SK-N-SH treated with all-trans-retinoic acid at 6 μM for 48 hours (cell line): Measurements from ENCODE around the gene DHX9.

Experiments
- ATAC-seq: fragments of 200-7000 bp; cut with Tn5 transposase; 3 replicates; pipeline ENCODE4 v1.9.1; 2020; ENCODE audit warnings: mild to moderate bottlenecking, moderate library complexity
- ARNTL ChIP-seq: fragments of 450-650 bp; formaldehyde crosslinking; IDR thresholded peaks from 2 replicates; pipeline ENCODE4 v1.5.0; 2020; ENCODE audit warnings: low read depth, mild to moderate bottlenecking, moderate library complexity, borderline replicate concordance
- BACH2 ChIP-seq: fragments of 250-450 bp; sonication (Bioruptor Pico); IDR thresholded peaks from 2 replicates; pipeline ENCODE4 v1.9.0; 2021; ENCODE audit warnings: mild to moderate bottlenecking, borderline replicate concordance
- CSDC2 ChIP-seq: fragments of 250-450 bp; sonication (Bioruptor Pico); IDR thresholded peaks from 2 replicates; pipeline ENCODE4 v1.5.0; 2020; ENCODE audit warnings: mild to moderate bottlenecking, moderate library complexity
- ESRRG ChIP-seq: fragments of 250-450 bp; sonication (Bioruptor Pico); IDR thresholded peaks from 2 replicates; pipeline ENCODE4 v1.6.1; 2021; ENCODE audit warnings: mild to moderate bottlenecking
- GLIS3 ChIP-seq: fragments of 250-450 bp; sonication (Bioruptor Pico); IDR thresholded peaks from 2 replicates; pipeline ENCODE4 v1.5.0; 2020; ENCODE audit warnings: mild to moderate bottlenecking, moderate library complexity
- ISL1 ChIP-seq: fragments of 250-450 bp; sonication (Bioruptor Pico); IDR thresholded peaks from 2 replicates; pipeline ENCODE4 v2.1.2; 2022; ENCODE audit warnings: mild to moderate bottlenecking, moderate library complexity
- OSR1 ChIP-seq: fragments of 250-450 bp; sonication (Bioruptor Pico); IDR thresholded peaks from 2 replicates; pipeline ENCODE4 v1.8.0; 2022; ENCODE audit warnings: moderate library complexity, mild to moderate bottlenecking, inconsistent platforms
- PPARA ChIP-seq: fragments of 250-450 bp; sonication (Bioruptor Pico); IDR thresholded peaks from 2 replicates; pipeline ENCODE4 v1.5.0; 2020; ENCODE audit warnings: mild to moderate bottlenecking, borderline replicate concordance
- RARB ChIP-seq: fragments of 250-450 bp; sonication (Bioruptor Pico); IDR thresholded peaks from 2 replicates; pipeline ENCODE4 v1.8.0; 2021; ENCODE audit warnings: mild to moderate bottlenecking, moderate library complexity
- SNAI2 ChIP-seq: fragments of 250-450 bp; sonication (Bioruptor Pico); IDR thresholded peaks from 2 replicates; pipeline ENCODE4 v1.5.0; 2020; ENCODE audit warnings: mild to moderate bottlenecking, moderate library complexity
- TOX ChIP-seq: fragments of 250-450 bp; sonication (Bioruptor Pico); IDR thresholded peaks from 2 replicates; pipeline ENCODE4 v1.8.0; 2021; ENCODE audit warnings: mild to moderate bottlenecking, moderate library complexity, borderline replicate concordance
- ZC3H10 ChIP-seq: fragments of 250-450 bp; sonication (Bioruptor Pico); IDR thresholded peaks from 2 replicates; pipeline ENCODE4 v1.5.1; 2021; ENCODE audit warnings: mild to moderate bottlenecking, moderate library complexity
- ZFP3 ChIP-seq: fragments of 250-450 bp; sonication (Bioruptor Pico); IDR thresholded peaks from 2 replicates; pipeline ENCODE4 v1.5.0; 2020; ENCODE audit warnings: mild to moderate bottlenecking, moderate library complexity
- ZFP30 ChIP-seq: fragments of 450-650 bp; formaldehyde crosslinking; IDR thresholded peaks from 2 replicates; pipeline ENCODE4 v1.5.0; 2022; ENCODE audit warnings: mild to moderate bottlenecking, moderate library complexity
- ZNF565 ChIP-seq: fragments of 450-650 bp; formaldehyde crosslinking; conservative IDR thresholded peaks from 2 replicates; pipeline ENCODE4 v1.5.0; 2020; ENCODE audit warnings: low read depth, mild to moderate bottlenecking, moderate library complexity
- ZNF70 ChIP-seq: fragments of 450-650 bp; formaldehyde crosslinking; IDR thresholded peaks from 2 replicates; pipeline ENCODE4 v1.5.0; 2020; ENCODE audit warnings: mild to moderate bottlenecking, moderate library complexity
- ZNF8 ChIP-seq: fragments of 450-650 bp; formaldehyde crosslinking; IDR thresholded peaks from 2 replicates; pipeline ENCODE4 v1.5.0; 2020; ENCODE audit warnings: mild to moderate bottlenecking, moderate library complexity
- TF ChIP-seq, protein P1 (sequence below): fragments of 250-450 bp; sonication (Bioruptor Pico); IDR thresholded peaks from 2 replicates; pipeline ENCODE4 v1.5.0; 2020; ENCODE audit warnings: mild to moderate bottlenecking, moderate library complexity
- TF ChIP-seq, protein P2 (sequence below): fragments of 250-450 bp; sonication (Bioruptor Pico); IDR thresholded peaks from 2 replicates; pipeline ENCODE4 v1.8.0; 2021; ENCODE audit warnings: low read depth, mild to moderate bottlenecking, moderate library complexity, borderline replicate concordance
- TF ChIP-seq, protein P3 (sequence below): fragments of 250-450 bp; sonication (Bioruptor Pico); IDR thresholded peaks from 2 replicates; pipeline ENCODE4 v1.5.1; 2021; ENCODE audit warnings: mild to moderate bottlenecking, moderate library complexity

DHX9 gene

DNA sequence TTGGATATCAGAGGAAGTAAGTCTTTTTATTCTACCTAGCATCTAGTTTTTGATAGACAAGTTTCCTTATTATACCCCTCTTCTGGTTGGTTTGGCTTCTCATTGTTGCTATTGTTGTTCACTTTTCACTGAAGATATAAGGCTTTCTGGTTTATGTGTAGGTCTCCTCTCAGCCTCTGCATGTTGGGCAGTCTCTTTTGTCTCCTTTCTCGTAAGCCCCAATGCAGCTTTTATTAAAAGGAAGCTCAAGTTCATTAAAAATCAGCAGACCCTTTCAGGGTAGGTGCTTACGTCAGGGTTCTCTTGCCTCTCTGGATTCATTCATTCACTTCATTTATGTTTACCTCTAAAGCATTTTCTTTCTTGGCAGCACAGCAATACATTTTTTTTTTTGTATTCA, 4.8 kb upstream of the DHX9 start (continued):
- TF ChIP-seq, protein P1, sequence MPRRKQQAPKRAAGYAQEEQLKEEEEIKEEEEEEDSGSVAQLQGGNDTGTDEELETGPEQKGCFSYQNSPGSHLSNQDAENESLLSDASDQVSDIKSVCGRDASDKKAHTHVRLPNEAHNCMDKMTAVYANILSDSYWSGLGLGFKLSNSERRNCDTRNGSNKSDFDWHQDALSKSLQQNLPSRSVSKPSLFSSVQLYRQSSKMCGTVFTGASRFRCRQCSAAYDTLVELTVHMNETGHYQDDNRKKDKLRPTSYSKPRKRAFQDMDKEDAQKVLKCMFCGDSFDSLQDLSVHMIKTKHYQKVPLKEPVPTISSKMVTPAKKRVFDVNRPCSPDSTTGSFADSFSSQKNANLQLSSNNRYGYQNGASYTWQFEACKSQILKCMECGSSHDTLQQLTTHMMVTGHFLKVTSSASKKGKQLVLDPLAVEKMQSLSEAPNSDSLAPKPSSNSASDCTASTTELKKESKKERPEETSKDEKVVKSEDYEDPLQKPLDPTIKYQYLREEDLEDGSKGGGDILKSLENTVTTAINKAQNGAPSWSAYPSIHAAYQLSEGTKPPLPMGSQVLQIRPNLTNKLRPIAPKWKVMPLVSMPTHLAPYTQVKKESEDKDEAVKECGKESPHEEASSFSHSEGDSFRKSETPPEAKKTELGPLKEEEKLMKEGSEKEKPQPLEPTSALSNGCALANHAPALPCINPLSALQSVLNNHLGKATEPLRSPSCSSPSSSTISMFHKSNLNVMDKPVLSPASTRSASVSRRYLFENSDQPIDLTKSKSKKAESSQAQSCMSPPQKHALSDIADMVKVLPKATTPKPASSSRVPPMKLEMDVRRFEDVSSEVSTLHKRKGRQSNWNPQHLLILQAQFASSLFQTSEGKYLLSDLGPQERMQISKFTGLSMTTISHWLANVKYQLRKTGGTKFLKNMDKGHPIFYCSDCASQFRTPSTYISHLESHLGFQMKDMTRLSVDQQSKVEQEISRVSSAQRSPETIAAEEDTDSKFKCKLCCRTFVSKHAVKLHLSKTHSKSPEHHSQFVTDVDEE = no peak

DNA sequence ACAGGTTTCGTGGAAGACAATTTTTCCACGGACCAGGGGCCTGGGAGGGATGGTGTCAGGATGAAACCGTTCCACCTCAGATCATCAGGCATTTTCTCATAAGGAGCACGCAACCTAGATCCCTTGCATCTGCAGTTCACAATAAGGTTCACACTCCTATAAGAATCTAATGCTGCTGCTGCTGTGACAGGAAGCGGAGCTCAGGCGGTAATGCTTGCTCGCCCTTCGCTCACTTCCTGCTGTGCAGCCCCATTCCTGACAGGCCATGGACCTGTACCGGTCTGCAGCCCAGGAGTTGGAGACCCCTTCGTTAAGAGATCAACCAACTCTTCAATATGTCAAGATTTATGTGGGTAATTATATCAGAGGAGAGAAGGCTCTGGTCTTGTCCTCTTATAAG, 3.3 kb upstream of the DHX9 start:
- no peak for ATAC-seq
- TF ChIP-seq ZFP30 (CRISPR knock-in tag) (no peak), ZNF8 (CRISPR knock-in tag) (no peak), PPARA (no peak), GLIS3 (CRISPR knock-in tag) (no peak), OSR1 (CRISPR knock-in tag) (no peak), TOX (CRISPR knock-in tag) (no peak), ZFP3 (CRISPR knock-in tag) (no peak), SNAI2 (CRISPR knock-in tag) (no peak)
- TF ChIP-seq, protein P1 = no peak

DNA sequence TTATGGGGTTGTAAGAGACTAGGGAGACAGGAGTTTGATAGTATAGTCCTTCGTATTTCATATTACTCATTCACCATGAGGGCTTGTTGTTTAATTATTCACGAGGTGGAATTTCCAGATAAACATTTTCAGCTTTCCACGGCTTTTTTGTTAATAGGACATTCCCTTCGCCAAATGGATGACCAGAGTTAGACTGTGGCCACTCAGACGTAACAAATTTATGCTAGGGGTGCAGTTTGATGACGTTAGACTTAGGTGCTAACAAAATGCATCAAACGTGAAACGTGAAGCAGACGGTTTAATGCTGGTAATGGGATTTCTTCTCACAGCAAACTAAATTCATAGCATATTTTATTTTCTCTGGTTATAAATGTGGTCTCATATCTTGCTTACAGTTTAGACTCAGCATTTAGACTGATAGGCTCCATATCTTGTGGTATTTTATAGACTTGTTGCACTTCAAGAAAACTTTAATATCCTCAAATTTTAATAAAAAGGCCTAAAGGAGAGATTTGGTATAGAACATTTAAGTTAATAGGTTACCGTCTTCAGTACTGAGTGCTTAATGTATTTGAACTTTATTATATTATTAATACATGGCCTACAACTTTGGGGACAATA, 2.3 kb downstream of the DHX9 start:
- TF ChIP-seq ISL1 (no peak), ZC3H10 (CRISPR knock-in tag) (no peak), BACH2 (CRISPR knock-in tag) (no peak), ZFP30 (CRISPR knock-in tag) (no peak), ZNF565 (CRISPR knock-in tag) (no peak), RARB (CRISPR knock-in tag) (no peak), ARNTL (CRISPR knock-in tag) (no peak), ESRRG (CRISPR knock-in tag) (no peak), ZFP3 (CRISPR knock-in tag) (no peak), OSR1 (CRISPR knock-in tag) (no peak)
- TF ChIP-seq, protein P1 = no peak
- TF ChIP-seq, protein P2, sequence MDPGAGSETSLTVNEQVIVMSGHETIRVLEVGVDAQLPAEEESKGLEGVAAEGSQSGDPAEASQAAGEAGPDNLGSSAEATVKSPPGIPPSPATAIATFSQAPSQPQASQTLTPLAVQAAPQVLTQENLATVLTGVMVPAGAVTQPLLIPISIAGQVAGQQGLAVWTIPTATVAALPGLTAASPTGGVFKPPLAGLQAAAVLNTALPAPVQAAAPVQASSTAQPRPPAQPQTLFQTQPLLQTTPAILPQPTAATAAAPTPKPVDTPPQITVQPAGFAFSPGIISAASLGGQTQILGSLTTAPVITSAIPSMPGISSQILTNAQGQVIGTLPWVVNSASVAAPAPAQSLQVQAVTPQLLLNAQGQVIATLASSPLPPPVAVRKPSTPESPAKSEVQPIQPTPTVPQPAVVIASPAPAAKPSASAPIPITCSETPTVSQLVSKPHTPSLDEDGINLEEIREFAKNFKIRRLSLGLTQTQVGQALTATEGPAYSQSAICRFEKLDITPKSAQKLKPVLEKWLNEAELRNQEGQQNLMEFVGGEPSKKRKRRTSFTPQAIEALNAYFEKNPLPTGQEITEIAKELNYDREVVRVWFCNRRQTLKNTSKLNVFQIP (CRISPR knock-in tag) = no peak
- ATAC-seq = no peak

DNA sequence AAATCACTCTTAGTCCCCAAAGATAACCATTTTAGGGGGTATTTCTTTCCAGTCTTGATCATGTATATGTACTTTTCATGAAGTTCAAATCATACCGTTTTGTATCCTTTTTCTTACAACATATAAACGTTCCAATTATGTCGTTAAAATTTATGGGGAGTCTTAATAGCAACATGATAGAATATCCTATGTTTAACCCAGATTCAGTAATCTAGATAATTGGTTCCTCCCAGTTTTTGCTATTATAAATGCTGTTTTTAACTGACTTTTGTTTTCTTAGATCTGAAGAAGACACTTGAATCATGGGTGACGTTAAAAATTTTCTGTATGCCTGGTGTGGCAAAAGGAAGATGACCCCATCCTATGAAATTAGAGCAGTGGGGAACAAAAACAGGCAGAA, 3.1 kb downstream of the DHX9 start:
- no peak for ATAC-seq
- TF ChIP-seq, protein P3, sequence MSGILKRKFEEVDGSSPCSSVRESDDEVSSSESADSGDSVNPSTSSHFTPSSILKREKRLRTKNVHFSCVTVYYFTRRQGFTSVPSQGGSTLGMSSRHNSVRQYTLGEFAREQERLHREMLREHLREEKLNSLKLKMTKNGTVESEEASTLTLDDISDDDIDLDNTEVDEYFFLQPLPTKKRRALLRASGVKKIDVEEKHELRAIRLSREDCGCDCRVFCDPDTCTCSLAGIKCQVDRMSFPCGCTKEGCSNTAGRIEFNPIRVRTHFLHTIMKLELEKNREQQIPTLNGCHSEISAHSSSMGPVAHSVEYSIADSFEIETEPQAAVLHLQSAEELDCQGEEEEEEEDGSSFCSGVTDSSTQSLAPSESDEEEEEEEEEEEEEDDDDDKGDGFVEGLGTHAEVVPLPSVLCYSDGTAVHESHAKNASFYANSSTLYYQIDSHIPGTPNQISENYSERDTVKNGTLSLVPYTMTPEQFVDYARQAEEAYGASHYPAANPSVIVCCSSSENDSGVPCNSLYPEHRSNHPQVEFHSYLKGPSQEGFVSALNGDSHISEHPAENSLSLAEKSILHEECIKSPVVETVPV (CRISPR knock-in tag) = no peak
- TF ChIP-seq ZNF565 (CRISPR knock-in tag) (no peak), BACH2 (CRISPR knock-in tag) (no peak), ZNF70 (CRISPR knock-in tag) (no peak), GLIS3 (CRISPR knock-in tag) (no peak), ZC3H10 (CRISPR knock-in tag) (no peak), CSDC2 (CRISPR knock-in tag) (no peak)
- TF ChIP-seq, protein P2 (CRISPR knock-in tag) = no peak
- TF ChIP-seq, all 23 proteins: peak for 0
